ENCODE data around the gene GNG7. TPM values are rescaled to one million over a fixed set of nuclear protein-coding genes. Genes with fewer than 3 reads are reported as not detected.

GNG7 gene
- polyA plus RNA-seq, 1 of the 3 experiments (the other 2 are of a cell fraction): 2.2 TPM

GRCh38 chr19:2495130-2495641 lies 207.3 kb downstream of the GNG7 start:
- Histone ChIP-seq H3F3A (replicated peaks; ENCODE audit: insufficient read depth) (peaks cover 54% of the 10 kb centered on the region), H2AFZ (ENCODE audit: low read depth) (peak overlapping the region; percentile 76), H3K27ac (ENCODE audit: low read depth in 2 of 2, low read length in 1 of 2) (peak overlapping the region; percentile 30 to 86; a peak in 3 of 4 replicates), H3K9me3 (no peaks in the 10 kb centered on the region), H3K4me2 (peak overlapping the region; percentile 99), H3K9ac (peak overlapping the region; percentile 80), H3K4me3 (ENCODE audit: low read depth in 2 of 2, low read length in 1 of 2) (peak overlapping the region; percentile 63 to 70), H3K9me2 (no peaks in the 10 kb centered on the region), H3K79me2 (ENCODE audit: insufficient read depth) (peaks cover 3% of the 10 kb centered on the region; the same call in 1 of the 2 replicates), H4K20me1 (ENCODE audit: insufficient read depth) (no peaks in the 10 kb centered on the region), H3K36me3 (replicated peaks in 1 of 2; ENCODE audit: control insufficient read depth in 1 of 2, insufficient read depth in 2 of 2, low read length in 1 of 2) (no peaks in the 10 kb centered on the region), H3K27me3 (ENCODE audit: insufficient read depth) (no peaks in the 10 kb centered on the region), H3K4me1 (ENCODE audit: control insufficient read depth in 1 of 2, insufficient read depth in 2 of 2, low read depth in 1 of 2, low read length in 1 of 2) (peaks cover 18 to 22% of the 10 kb centered on the region in 2 experiments; a peak in 3 of 4 replicates)
- POLR2A ChIA-PET: no interaction called here
- DNase-seq: peak; percentile 70
- TF ChIP-seq MEF2A (IDR thresholded peaks at IDR 0.05; ENCODE audit: borderline replicate concordance, low read depth): peak; percentile 94
- TF ChIP-seq IRF3 (IDR thresholded peaks at IDR 0.05; ENCODE audit: low read depth, low read length): no peak
- 0 out of 2 replicates have a peak, but pooled peaks have one; percentile 4 for TF ChIP-seq RXRA (IDR thresholded peaks at IDR 0.05; ENCODE audit: borderline replicate concordance, low read depth)
- no peak for TF ChIP-seq USF2 (IDR thresholded peaks at IDR 0.05; ENCODE audit: borderline replicate concordance, low read depth, low read length)
- no peak for TF ChIP-seq TCF12 (IDR thresholded peaks at IDR 0.05)
- no peak for TF ChIP-seq EZH2phosphoT487 (IDR thresholded peaks at IDR 0.05; ENCODE audit: borderline replicate concordance, low read depth)
- TF ChIP-seq ZBTB33 (IDR thresholded peaks at IDR 0.05; ENCODE audit: borderline replicate concordance, low read depth): no peak
- TF ChIP-seq TEAD4 (IDR thresholded peaks at IDR 0.05; ENCODE audit: borderline replicate concordance, insufficient read depth): no peak
- no peak for TF ChIP-seq NRF1 (IDR thresholded peaks at IDR 0.05; ENCODE audit: low read depth, low read length)
- TF ChIP-seq EP300 (IDR thresholded peaks at IDR 0.05; ENCODE audit: borderline replicate concordance in 1 of 2, low read depth in 1 of 2, low read length in 1 of 2): no peak
- TF ChIP-seq GABPA (IDR thresholded peaks at IDR 0.05; ENCODE audit: low read depth): no peak
- CTCF ChIA-PET: interaction anchor here (1.1 to 1.4 kb wide), 4 partner anchors 17 to 324 kb away, joined by 3 to 4 read pairs (median 3); partner anchors contain the start of gene ZNF554
- under 1% methylated on average over 14 of the region's 26 CpGs for WGBS (ENCODE audit: low lambda C conversion rate)
